IPS-18c (cell line): ENCODE data around the gene S100A7.

ENCODE experiments used
- H3K4me3 ChIP-seq: 2 replicates; pipeline ENCODE4 v1.7.0; 2013; ENCODE audit warnings: low read depth, mild to moderate bottlenecking, low read length, moderate library complexity; ENCODE audit not compliant: insufficient read depth
- H3K9me3 ChIP-seq: one replicate; pipeline ENCODE4 v1.6.1; 2013; ENCODE audit warnings: mild to moderate bottlenecking, low read length, moderate library complexity; ENCODE audit not compliant: control insufficient read depth, insufficient read depth

Gene S100A7

GRCh38 chr1:153460551-153460950 lies at the start of gene S100A7:
Gene S100A7 (minus strand): TSS chr1:153460651. CDS start chr1:153459013, 1,638 bp downstream.
- Histone ChIP-seq H3K9me3 (no peaks in the 10 kb centered on the region), H3K4me3 (no peak within 1 kb of the TSS)

- H3K4me3 ChIP-seq, result no peak overlapping the region
- H3K9me3 ChIP-seq, result no peaks in the 10 kb centered on the region
Measured at GRCh38 chr1:153509729-153510354, 49.4 kb upstream of the S100A7 start.

GRCh38 chr1:153509036-153509435 lies 48.6 kb upstream of the S100A7 start:
- H3K4me3 ChIP-seq, result no peak overlapping the region
- H3K9me3 ChIP-seq, result no peaks in the 10 kb centered on the region

GRCh38 chr1:153507926-153508583 lies 47.6 kb upstream of the S100A7 start:
- Histone ChIP-seq H3K9me3 (no peaks in the 10 kb centered on the region), H3K4me3 (no peak overlapping the region)

- H3K9me3 ChIP-seq, result no peaks in the 10 kb centered on the region
Measured at GRCh38 chr1:153506831-153507413, 46.5 kb upstream of the S100A7 start.

GRCh38 chr1:153506386-153506785 lies 45.9 kb upstream of the S100A7 start:
- no peaks in the 10 kb centered on the region for H3K9me3 ChIP-seq
- no peak overlapping the region for H3K4me3 ChIP-seq

More at GRCh38 chr1:153506831-153507413, 46.5 kb upstream of the S100A7 start:
- H3K4me3 ChIP-seq, result no peak overlapping the region

GRCh38 chr1:153505576-153505975 lies 45.1 kb upstream of the S100A7 start:
- H3K9me3 ChIP-seq, result no peaks in the 10 kb centered on the region

GRCh38 chr1:153503766-153504165 lies 43.3 kb upstream of the S100A7 start:
- no peak overlapping the region for H3K4me3 ChIP-seq
- H3K9me3 ChIP-seq, result no peaks in the 10 kb centered on the region

More at GRCh38 chr1:153505576-153505975, 45.1 kb upstream of the S100A7 start:
- H3K4me3 ChIP-seq, result no peak overlapping the region

- Histone ChIP-seq H3K4me3 (no peak overlapping the region), H3K9me3 (no peaks in the 10 kb centered on the region)
Measured at GRCh38 chr1:153498746-153499145, 38.3 kb upstream of the S100A7 start.

- H3K9me3 ChIP-seq, result no peaks in the 10 kb centered on the region
- H3K4me3 ChIP-seq, result no peak overlapping the region
Measured at GRCh38 chr1:153495536-153495935, 35.1 kb upstream of the S100A7 start.

GRCh38 chr1:153494976-153495535 lies 34.6 kb upstream of the S100A7 start:
- Histone ChIP-seq H3K9me3 (no peaks in the 10 kb centered on the region), H3K4me3 (no peak overlapping the region)

GRCh38 chr1:153493343-153493960 lies 33.0 kb upstream of the S100A7 start:
- Histone ChIP-seq H3K4me3 (no peak overlapping the region), H3K9me3 (no peaks in the 10 kb centered on the region)

- Histone ChIP-seq H3K9me3 (no peaks in the 10 kb centered on the region), H3K4me3 (no peak overlapping the region)
Measured at GRCh38 chr1:153490272-153491051, 30.0 kb upstream of the S100A7 start.

GRCh38 chr1:153488731-153489130 lies 28.3 kb upstream of the S100A7 start:
- H3K9me3 ChIP-seq, result no peaks in the 10 kb centered on the region
- no peak overlapping the region for H3K4me3 ChIP-seq

GRCh38 chr1:153487707-153488106 lies 27.3 kb upstream of the S100A7 start:
- Histone ChIP-seq H3K4me3 (no peak overlapping the region), H3K9me3 (no peaks in the 10 kb centered on the region)

- no peaks in the 10 kb centered on the region for H3K9me3 ChIP-seq
- H3K4me3 ChIP-seq, result no peak overlapping the region
Measured at GRCh38 chr1:153485863-153486262, 25.4 kb upstream of the S100A7 start.

- H3K9me3 ChIP-seq, result no peaks in the 10 kb centered on the region
- H3K4me3 ChIP-seq, result no peak overlapping the region
Measured at GRCh38 chr1:153483776-153484175, 23.3 kb upstream of the S100A7 start.
